ENCODE results near the gene DAZAP1. TPM values are rescaled to one million over a fixed set of nuclear protein-coding genes. Genes with fewer than 3 reads are reported as not detected.

Gene DAZAP1
- total RNA-seq, 1 donor from 2014 or later, result 107 TPM

DNA sequence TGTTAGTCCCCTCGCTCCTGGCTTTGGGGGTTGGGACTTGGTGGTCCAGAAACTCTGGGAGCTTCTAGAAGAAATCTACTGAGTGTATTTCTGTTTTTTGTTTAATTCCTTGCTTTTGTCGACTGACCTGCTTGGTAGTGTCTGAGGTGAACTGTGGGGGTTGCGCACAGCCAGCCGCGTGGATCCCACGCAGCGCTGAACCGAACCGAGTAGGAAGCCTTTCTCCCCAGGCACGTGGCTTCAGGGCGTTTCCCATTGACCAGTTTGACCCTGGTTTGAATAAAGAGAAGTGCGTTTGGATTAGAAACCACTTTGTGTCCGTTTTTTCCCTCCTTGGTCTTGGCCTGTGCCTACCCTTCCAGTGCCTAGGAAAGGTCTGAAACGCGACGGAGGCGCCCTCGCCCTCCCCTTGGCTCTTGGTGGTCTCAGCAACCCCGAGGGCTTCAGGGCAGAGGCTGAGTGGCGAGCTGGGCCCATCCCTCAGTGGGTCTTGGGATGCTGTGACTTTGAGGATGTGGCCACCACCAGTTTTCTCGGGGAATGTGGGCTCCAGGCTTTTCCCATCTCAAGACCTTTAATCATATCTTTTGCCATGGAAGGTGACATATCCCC is 28.1 kb downstream of the DAZAP1 start:
- Histone ChIP-seq H3K27me3 (no peaks in the 10 kb centered on the region), H2AFZ (replicated peaks) (no peak overlapping the region), H3K9me3 (ENCODE audit: low read depth) (no peaks in the 10 kb centered on the region), H3K4me2 (no peak overlapping the region), H3K27ac (no peak overlapping the region), H4K20me1 (ENCODE audit: low read depth) (peaks cover 60% of the 10 kb centered on the region), H3F3A (ENCODE audit: low read depth) (peaks cover 48% of the 10 kb centered on the region), H3K9ac (no peak overlapping the region), H3K36me3 (no peaks in the 10 kb centered on the region), H3K79me2 (ENCODE audit: low read depth) (peaks cover 23% of the 10 kb centered on the region), H3K4me3 (no peak overlapping the region), H3K4me1 (peaks cover 7% of the 10 kb centered on the region)
- peaks cover 18% of the 10 kb centered on the region for H3K36me3 Mint-ChIP-seq
- H3K9me3 Mint-ChIP-seq, result no peaks in the 10 kb centered on the region
- TF ChIP-seq EZH2phosphoT487 (IDR thresholded peaks at IDR 0.05), result no peak
- H3K27ac Mint-ChIP-seq, result peak overlapping the region; percentile 60
- H3K4me3 Mint-ChIP-seq, result no peak overlapping the region
- DNase-seq (ENCODE audit: low spot score), result no peak
- peaks cover 16% of the 10 kb centered on the region for H3K4me1 Mint-ChIP-seq
- H3K27me3 Mint-ChIP-seq (ENCODE audit: insufficient read depth, low read depth), result peaks cover 6% of the 10 kb centered on the region

DNA sequence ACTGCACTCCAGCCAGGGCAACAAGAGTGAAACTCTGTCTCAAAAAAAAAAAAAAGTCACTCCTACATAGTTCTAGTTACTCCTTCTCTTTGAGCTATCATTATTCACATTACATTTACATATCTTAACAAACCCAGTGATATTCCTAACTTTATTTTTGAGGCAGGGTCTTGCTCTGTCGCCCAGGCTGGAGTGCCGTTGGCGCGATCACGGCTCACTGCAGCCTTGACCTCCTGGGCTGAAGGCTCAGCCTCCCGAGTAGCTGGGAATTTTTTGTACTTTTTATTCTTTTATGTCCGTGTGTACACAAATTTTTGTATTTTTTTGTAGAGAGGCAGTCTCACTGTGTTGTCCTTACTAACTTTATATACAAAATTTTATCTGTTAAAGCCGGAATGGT is 30.2 kb downstream of the DAZAP1 start:
- peaks cover 35% of the 10 kb centered on the region for H3K79me2 ChIP-seq (ENCODE audit: low read depth)
- no peak overlapping the region for H3K9ac ChIP-seq
- no peaks in the 10 kb centered on the region for H3K9me3 Mint-ChIP-seq
- no peak overlapping the region for H3K4me2 ChIP-seq
- no peak overlapping the region for H3K27ac ChIP-seq
- H3K36me3 Mint-ChIP-seq, result peaks cover 30% of the 10 kb centered on the region
- TF ChIP-seq EZH2 (IDR thresholded peaks at IDR 0.05) (no peak), EZH2phosphoT487 (IDR thresholded peaks at IDR 0.05) (no peak)
- TF ChIP-seq, protein P1, sequence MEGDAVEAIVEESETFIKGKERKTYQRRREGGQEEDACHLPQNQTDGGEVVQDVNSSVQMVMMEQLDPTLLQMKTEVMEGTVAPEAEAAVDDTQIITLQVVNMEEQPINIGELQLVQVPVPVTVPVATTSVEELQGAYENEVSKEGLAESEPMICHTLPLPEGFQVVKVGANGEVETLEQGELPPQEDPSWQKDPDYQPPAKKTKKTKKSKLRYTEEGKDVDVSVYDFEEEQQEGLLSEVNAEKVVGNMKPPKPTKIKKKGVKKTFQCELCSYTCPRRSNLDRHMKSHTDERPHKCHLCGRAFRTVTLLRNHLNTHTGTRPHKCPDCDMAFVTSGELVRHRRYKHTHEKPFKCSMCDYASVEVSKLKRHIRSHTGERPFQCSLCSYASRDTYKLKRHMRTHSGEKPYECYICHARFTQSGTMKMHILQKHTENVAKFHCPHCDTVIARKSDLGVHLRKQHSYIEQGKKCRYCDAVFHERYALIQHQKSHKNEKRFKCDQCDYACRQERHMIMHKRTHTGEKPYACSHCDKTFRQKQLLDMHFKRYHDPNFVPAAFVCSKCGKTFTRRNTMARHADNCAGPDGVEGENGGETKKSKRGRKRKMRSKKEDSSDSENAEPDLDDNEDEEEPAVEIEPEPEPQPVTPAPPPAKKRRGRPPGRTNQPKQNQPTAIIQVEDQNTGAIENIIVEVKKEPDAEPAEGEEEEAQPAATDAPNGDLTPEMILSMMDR (IDR thresholded peaks at IDR 0.05), result no peak
- no peak overlapping the region for H3K4me3 ChIP-seq
- H3K36me3 ChIP-seq, result peaks cover 11% of the 10 kb centered on the region
- H3K27me3 ChIP-seq, result no peaks in the 10 kb centered on the region
- DNase-seq (ENCODE audit: low spot score), result no peak
- peaks cover 19% of the 10 kb centered on the region for H3K4me1 Mint-ChIP-seq
- H4K20me1 ChIP-seq (ENCODE audit: low read depth), result peaks cover 67% of the 10 kb centered on the region
- H3K9me3 ChIP-seq (ENCODE audit: low read depth), result no peaks in the 10 kb centered on the region
- no peak overlapping the region for H2AFZ ChIP-seq (replicated peaks)
- peak overlapping the region; percentile 97 for H3K4me3 Mint-ChIP-seq
- H3K27me3 Mint-ChIP-seq (ENCODE audit: insufficient read depth, low read depth), result peaks cover 10% of the 10 kb centered on the region
- H3K27ac Mint-ChIP-seq, result no peak overlapping the region
- peaks cover 69% of the 10 kb centered on the region for H3F3A ChIP-seq (ENCODE audit: low read depth)
- H3K4me1 ChIP-seq, result peaks cover 7% of the 10 kb centered on the region

DNA sequence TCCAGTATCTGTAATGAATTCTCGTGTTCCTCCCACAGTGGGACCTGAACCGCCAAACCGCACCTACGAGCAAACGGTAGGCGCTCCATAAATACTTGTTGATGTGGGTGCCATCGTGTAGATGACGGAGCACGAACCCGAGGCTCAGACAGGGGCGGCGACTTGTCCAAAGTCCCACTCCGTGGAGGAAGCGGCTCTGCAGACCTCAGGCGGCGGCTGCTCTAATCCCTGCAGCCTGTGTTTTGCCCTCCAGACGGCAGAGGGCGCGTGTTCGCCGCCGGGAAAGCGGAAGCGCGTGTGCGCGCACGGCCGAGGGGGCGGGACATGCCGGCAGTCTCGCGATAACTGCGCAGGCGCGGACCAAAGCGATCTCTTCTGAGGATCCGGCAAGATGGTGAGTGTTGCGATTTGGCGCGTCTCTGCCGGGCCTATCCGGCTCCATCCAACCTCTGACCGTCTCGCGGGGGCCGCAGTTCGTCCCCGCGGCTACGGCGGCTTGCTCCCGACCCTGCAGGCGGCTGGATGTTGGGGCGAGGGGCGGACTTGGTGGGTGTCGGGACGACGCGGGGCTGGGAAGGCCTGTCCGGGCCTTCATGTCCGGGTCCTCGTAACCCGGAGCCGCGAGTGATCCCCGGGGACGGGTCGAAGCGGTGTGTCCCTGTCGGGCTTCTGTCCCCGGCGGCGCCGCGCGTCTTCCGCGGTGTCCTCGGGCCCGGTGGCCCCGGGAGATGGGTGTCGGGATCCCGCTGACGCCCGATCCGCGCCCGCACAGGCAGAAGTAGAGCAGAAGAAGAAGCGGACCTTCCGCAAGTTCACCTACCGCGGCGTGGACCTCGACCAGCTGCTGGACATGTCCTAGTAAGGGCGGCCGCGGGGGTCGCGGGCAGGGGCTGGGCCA is 30.9 kb downstream of the DAZAP1 start, which contains the start of gene RPS15:
Gene RPS15 (plus strand): TSS at position 362 of the 898 bp plus-strand sequence. CDS start 30 bp downstream, at position 392.
- H3K79me2 ChIP-seq (ENCODE audit: low read depth), result peaks cover 35% of the 10 kb centered on the region
- Mint-ChIP-seq H3K27ac (peak within 1 kb of the TSS; percentile 99), H3K4me3 (peak within 1 kb of the TSS; percentile 97), H3K4me1 (peaks cover 21% of the 10 kb centered on the region), H3K27me3 (ENCODE audit: insufficient read depth, low read depth) (peaks cover 10% of the 10 kb centered on the region), H3K9me3 (no peaks in the 10 kb centered on the region), H3K36me3 (peaks cover 33% of the 10 kb centered on the region)
- peaks cover 76% of the 10 kb centered on the region for H3F3A ChIP-seq (ENCODE audit: low read depth)
- DNase-seq (ENCODE audit: low spot score), result peak; percentile 97
- peaks cover 70% of the 10 kb centered on the region for H4K20me1 ChIP-seq (ENCODE audit: low read depth)
- peak within 1 kb of the TSS; percentile 97 for H3K4me2 ChIP-seq
- no peaks in the 10 kb centered on the region for H3K27me3 ChIP-seq
- peaks cover 11% of the 10 kb centered on the region for H3K36me3 ChIP-seq
- H3K4me1 ChIP-seq, result peaks cover 7% of the 10 kb centered on the region
- peak within 1 kb of the TSS; percentile 70 for H2AFZ ChIP-seq (replicated peaks)
- peak within 1 kb of the TSS; percentile 98 for H3K27ac ChIP-seq
- TF ChIP-seq EZH2phosphoT487 (IDR thresholded peaks at IDR 0.05), result no peak
- TF ChIP-seq, protein P1 (IDR thresholded peaks at IDR 0.05), result peak; percentile 93
- no peak for TF ChIP-seq EZH2 (IDR thresholded peaks at IDR 0.05)
- H3K9ac ChIP-seq, result peak within 1 kb of the TSS; percentile 100
- peak within 1 kb of the TSS; percentile 90 for H3K4me3 ChIP-seq
- H3K9me3 ChIP-seq (ENCODE audit: low read depth), result no peaks in the 10 kb centered on the region
